HG03442 (cell line): ENCODE measurements around the gene CAPN2.
A peak's percentile ranks its signal among the peaks of the same experiment; 100 is the strongest.

ENCODE experiments used
- ATAC-seq: cut with Tn5 transposase; IDR thresholded peaks from one replicate; pipeline ENCODE4 v1.9.1; 2021; ENCODE audit warnings: mild to moderate bottlenecking, moderate library complexity; ENCODE audit not compliant: unreplicated experiment

CAPN2 gene

GRCh38 chr1:223702735-223703667 lies 9.3 kb upstream of the CAPN2 start:
- no peak for ATAC-seq

- ATAC-seq: no peak
These were observed 8.7 kb upstream of the CAPN2 start for GRCh38 chr1:223703668-223704013.

- ATAC-seq: no peak
These were observed 7.1 kb upstream of the CAPN2 start for GRCh38 chr1:223704921-223705878.

GRCh38 chr1:223706077-223706973 lies 6.0 kb upstream of the CAPN2 start:
- ATAC-seq: no peak

- no peak for ATAC-seq
These were observed 4.9 kb upstream of the CAPN2 start for GRCh38 chr1:223707256-223708000.

GRCh38 chr1:223708001-223708359 lies 4.4 kb upstream of the CAPN2 start:
- no peak for ATAC-seq

GRCh38 chr1:223708651-223709268 lies 3.6 kb upstream of the CAPN2 start:
- ATAC-seq: no peak

- no peak for ATAC-seq
These were observed 2.7 kb upstream of the CAPN2 start for GRCh38 chr1:223709598-223709997.

- ATAC-seq: no peak
These were observed 1.9 kb upstream of the CAPN2 start for GRCh38 chr1:223710179-223711133.

GRCh38 chr1:223711173-223711572 lies 1.2 kb upstream of the CAPN2 start:
- ATAC-seq: no peak

GRCh38 chr1:223711747-223712193 lies 569 bp upstream of the CAPN2 start:
- ATAC-seq: no peak

- peak; percentile 26 for ATAC-seq
These were observed 623 bp downstream of the CAPN2 start for GRCh38 chr1:223712850-223713474.

- no peak for ATAC-seq
These were observed 1.4 kb downstream of the CAPN2 start for GRCh38 chr1:223713546-223714420.

GRCh38 chr1:223714421-223714724 lies 2.0 kb downstream of the CAPN2 start:
- no peak for ATAC-seq

- no peak for ATAC-seq
These were observed 2.7 kb downstream of the CAPN2 start for GRCh38 chr1:223714849-223715603.

- ATAC-seq: no peak
These were observed 3.3 kb downstream of the CAPN2 start for GRCh38 chr1:223715604-223716172.
